IMR-90 (cell line): ENCODE results near the gene CALHM3. TPM values are rescaled to one million over a fixed set of nuclear protein-coding genes. Genes with fewer than 3 reads are reported as not detected.

Source experiments
- ATAC-seq: fragments of 200-7000 bp; cut with Tn5 transposase; 2 replicates; pipeline ENCODE4 v1.9.1; 2020; ENCODE audit warnings: low read depth, mild to moderate bottlenecking, moderate library complexity
- BruUV-seq: library from RNA; stranded (reverse); fragments of 400-500 nt; replicated peaks from 2 replicates; lab custom pipeline; 2021; lab: Mats Ljungman, UMichigan
- CTCF ChIA-PET: fragments of 300-600 bp; formaldehyde crosslinking; extraction: SDS; loops from one replicate; lab custom pipeline; 2021; ENCODE audit warnings: antibody characterized with exemption; lab: Yijun Ruan, JAX
- POLR2A ChIA-PET: fragments of 300-600 bp; sonication (Branson Sonifier 250); formaldehyde crosslinking; loops from one replicate; lab custom pipeline; 2022; ENCODE audit warnings: antibody characterized with exemption; ENCODE audit not compliant: unreplicated experiment; lab: Charles Lee
- DNase-seq: peaks from one replicate; pipeline ENCODE4 v3.0.0; 2013
- H2AFZ ChIP-seq: replicated peaks from 2 replicates; pipeline ENCODE3; 2013; ENCODE audit warnings: low read length, mild to moderate bottlenecking; ENCODE audit not compliant: poor library complexity
- H2AK5ac ChIP-seq: 2 replicates; pipeline ENCODE4 v1.6.1; 2013; ENCODE audit warnings: low read depth, low read length, inconsistent platforms
- H2AK9ac ChIP-seq: replicated peaks from 2 replicates; pipeline ENCODE3; 2013; ENCODE audit warnings: mild to moderate bottlenecking, low read depth, low read length, moderate library complexity; ENCODE audit not compliant: poor library complexity
- H2BK120ac ChIP-seq: 2 replicates; pipeline ENCODE4 v1.6.1; 2013; ENCODE audit warnings: low read depth, low read length, inconsistent platforms
- H2BK15ac ChIP-seq: 3 replicates; pipeline ENCODE4 v1.6.1; 2013; ENCODE audit warnings: low read depth, low read length, inconsistent platforms
- H2BK20ac ChIP-seq: 2 replicates; pipeline ENCODE4 v1.6.1; 2013; ENCODE audit warnings: low read depth, mild to moderate bottlenecking, inconsistent platforms, low read length, moderate library complexity
- H2BK5ac ChIP-seq: 2 replicates; pipeline ENCODE4 v1.6.1; 2013; ENCODE audit warnings: mild to moderate bottlenecking, low read depth, low read length, inconsistent platforms; ENCODE audit not compliant: poor library complexity, severe bottlenecking
- H3K14ac ChIP-seq: replicated peaks from 2 replicates; pipeline ENCODE4 v1.6.1; 2013; ENCODE audit warnings: low read depth, low read length, inconsistent platforms
- H3K18ac ChIP-seq: 2 replicates; pipeline ENCODE4 v1.6.1; 2013; ENCODE audit warnings: low read depth, low read length, control low read depth
- H3K23ac ChIP-seq: 2 replicates; pipeline ENCODE4 v1.6.1; 2013; ENCODE audit warnings: low read depth, low read length, inconsistent platforms
- H3K27ac ChIP-seq: 2 replicates; pipeline ENCODE4 v1.5.1; 2013; ENCODE audit warnings: mild to moderate bottlenecking, control low read depth, low read length; ENCODE audit not compliant: insufficient read depth
- H3K27me3 ChIP-seq: 2 replicates; pipeline ENCODE4 v1.6.1; 2013; ENCODE audit warnings: low read length; ENCODE audit not compliant: control insufficient read depth, insufficient read depth
- H3K36me3 ChIP-seq: 2 replicates; pipeline ENCODE4 v1.6.1; 2013; ENCODE audit warnings: low read length, mixed read lengths; ENCODE audit not compliant: control insufficient read depth, insufficient read depth
- H3K4ac ChIP-seq: 2 replicates; pipeline ENCODE4 v1.6.1; 2013; ENCODE audit warnings: low read depth, low read length, inconsistent platforms
- H3K4me1 ChIP-seq: 2 replicates; pipeline ENCODE4 v1.6.1; 2013; ENCODE audit warnings: low read length, mixed read lengths; ENCODE audit not compliant: control insufficient read depth, insufficient read depth
- H3K4me2 ChIP-seq: 2 replicates; pipeline ENCODE4 v1.6.1; 2013; ENCODE audit warnings: low read depth, mild to moderate bottlenecking, control low read depth, low read length, moderate library complexity
- H3K4me3 ChIP-seq: 2 replicates; pipeline ENCODE4 v1.5.1; 2013; ENCODE audit warnings: low read depth, mild to moderate bottlenecking, control low read depth, low read length, moderate library complexity; ENCODE audit not compliant: insufficient read depth
- H3K56ac ChIP-seq: 2 replicates; pipeline ENCODE4 v1.6.1; 2013; ENCODE audit warnings: low read length, inconsistent platforms; ENCODE audit not compliant: insufficient read depth; ENCODE audit errors: extremely low read depth
- H3K79me1 ChIP-seq, 2 experiments: 2 replicates each; pipeline ENCODE4 v1.6.1; 2013; ENCODE audit warnings: low read length in 2 of 2, inconsistent platforms in 1 of 2, low read depth in 1 of 2
- H3K9ac ChIP-seq: 2 replicates; pipeline ENCODE4 v1.6.1; 2013; ENCODE audit warnings: low read depth, low read length, control low read depth
- H3K9me1 ChIP-seq: 2 replicates; pipeline ENCODE4 v1.6.1; 2013; ENCODE audit warnings: low read length, inconsistent platforms; ENCODE audit not compliant: insufficient read depth
- H3K9me3 ChIP-seq: 2 replicates; pipeline ENCODE4 v1.6.1; 2013; ENCODE audit warnings: low read length; ENCODE audit not compliant: control insufficient read depth, insufficient read depth
- H4K20me1 ChIP-seq: 2 replicates; pipeline ENCODE4 v1.6.1; 2013; ENCODE audit warnings: low read length, inconsistent platforms; ENCODE audit not compliant: insufficient read depth
- H4K5ac ChIP-seq: 2 replicates; pipeline ENCODE4 v1.6.1; 2013; ENCODE audit warnings: mild to moderate bottlenecking, low read depth, low read length, control low read depth
- H4K8ac ChIP-seq, 2 experiments: 2 replicates each; pipeline ENCODE4 v1.6.1; 2013; ENCODE audit warnings: low read depth in 2 of 2, low read length in 2 of 2, control low read depth in 1 of 2, inconsistent platforms in 1 of 2
- H4K91ac ChIP-seq: 2 replicates; pipeline ENCODE4 v1.6.1; 2013; ENCODE audit warnings: low read depth, low read length, inconsistent platforms; ENCODE audit not compliant: insufficient read depth
- RFX5 ChIP-seq: IDR thresholded peaks from 2 replicates; pipeline ENCODE4 v1.8.0; 2012; ENCODE audit warnings: low read depth, mild to moderate bottlenecking, low read length, moderate library complexity
- WGBS, 2 experiments: methylation state at CpG; one replicate each; pipeline versions ENCODE4 v1.1.5 to v1.1.7; 2013; ENCODE audit warnings: missing lambda C conversion rate in 2 of 2; ENCODE audit not compliant: insufficient read length in 1 of 2; ENCODE audit errors: extremely low coverage in 2 of 2; 5-methylcytosine and 5-hydroxymethylcytosine counted together
- dilution Hi-C: fragments of 300-500 bp; cut with HindIII; formaldehyde crosslinking; loops from one replicate; pipeline ENCODE4 v1.14.3; 2018; ENCODE audit warnings: low sequenced_read_pairs; ENCODE audit not compliant: unreplicated experiment
- in situ Hi-C: fragments of 300-500 bp; cut with MboI; formaldehyde crosslinking; loops from 3 replicates; pipeline ENCODE4 v1.14.3; 2019; ENCODE audit warnings: low sequenced_read_pairs, inconsistent platforms, mixed read lengths
- intact Hi-C: fragments of 100-400 bp; cut with micrococcal nuclease; formaldehyde crosslinking; loops from 2 replicates; pipeline ENCODE4 v1.10.0; 2022
- polyA plus RNA-seq, 3 experiments: library from polyadenylated mRNA; depleted of rRNA; stranded (reverse); fragments of >200 nt; gene quantifications; 2 replicates each; pipeline ENCODE4 v1.2.3, GENCODE V29; 2012; ENCODE audit warnings: low replicate concordance in 1 of 3
- total RNA-seq: library from RNA; depleted of rRNA; stranded (reverse); fragments of >200 nt; gene quantifications from 2 replicates; pipeline ENCODE4 v1.2.3, GENCODE V29; 2012
- TF ChIP-seq, protein P1 (sequence below): fragments of 150-350 bp; IDR thresholded peaks from 2 replicates; pipeline ENCODE4 v1.6.1; 2017; ENCODE audit warnings: mild to moderate bottlenecking, antibody characterized with exemption, low read length, low read depth

Gene CALHM3
- total and polyA plus RNA-seq, 2 of the 4 experiments (the other 2 are of a cell fraction): not detected

DNA sequence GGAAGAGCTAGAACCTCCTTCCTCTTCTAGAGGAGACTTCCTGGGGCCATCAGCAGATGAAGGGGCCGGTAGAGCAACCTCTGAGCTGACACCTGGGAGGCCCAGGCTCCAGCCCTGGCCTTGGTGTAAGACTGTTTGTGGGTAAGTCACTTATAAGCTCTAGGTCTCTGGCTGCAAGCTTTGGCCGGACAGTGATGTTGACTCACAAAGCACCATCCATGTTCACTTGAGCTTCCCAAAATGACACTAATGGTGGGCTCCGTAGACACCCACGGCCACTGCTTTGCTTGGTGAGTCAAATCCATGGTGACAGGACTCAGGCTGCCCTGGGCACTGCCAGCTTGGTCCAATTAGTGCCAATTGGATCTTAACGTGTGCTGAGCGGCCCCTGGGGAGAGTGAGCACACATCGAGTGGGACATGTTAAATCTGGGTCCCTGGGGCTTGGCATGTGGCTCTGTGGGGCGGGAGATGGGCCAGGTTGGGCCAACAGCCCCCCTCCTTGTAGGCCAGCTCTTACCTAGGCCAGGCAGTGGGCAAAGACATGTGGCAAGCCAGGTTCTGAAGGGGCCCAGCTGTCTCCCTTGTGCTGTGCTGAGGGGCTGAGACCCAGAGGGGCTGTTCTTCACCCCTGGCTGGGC is 31.1 kb upstream of the CALHM3 start:
- H2BK120ac ChIP-seq: no peak overlapping the region
- H4K5ac ChIP-seq: no peak overlapping the region
- no peak overlapping the region for H3K14ac ChIP-seq
- WGBS, 2 experiments: 81% methylated on average over 5 of the region's 8 CpGs; no CpG with 5 or more reads in 1 of the 2 experiments
- H3K9ac ChIP-seq: no peak overlapping the region
- H3K4ac ChIP-seq: no peak overlapping the region
- H3K18ac ChIP-seq: no peak overlapping the region
- H4K8ac ChIP-seq: no peak overlapping the region
- dilution Hi-C loops: no loop called here
- H2BK20ac ChIP-seq: no peak overlapping the region
- DNase-seq (no peak), ATAC-seq (no peak)
- intact Hi-C loops: no loop called here
- no peak overlapping the region for H2BK15ac ChIP-seq
- H3K56ac ChIP-seq: no peak overlapping the region
- H3K9me1 ChIP-seq: no peaks in the 10 kb centered on the region; the same call in 1 of the 2 replicates
- no peak for TF ChIP-seq RFX5
- TF ChIP-seq, protein P1, sequence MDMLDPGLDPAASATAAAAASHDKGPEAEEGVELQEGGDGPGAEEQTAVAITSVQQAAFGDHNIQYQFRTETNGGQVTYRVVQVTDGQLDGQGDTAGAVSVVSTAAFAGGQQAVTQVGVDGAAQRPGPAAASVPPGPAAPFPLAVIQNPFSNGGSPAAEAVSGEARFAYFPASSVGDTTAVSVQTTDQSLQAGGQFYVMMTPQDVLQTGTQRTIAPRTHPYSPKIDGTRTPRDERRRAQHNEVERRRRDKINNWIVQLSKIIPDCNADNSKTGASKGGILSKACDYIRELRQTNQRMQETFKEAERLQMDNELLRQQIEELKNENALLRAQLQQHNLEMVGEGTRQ: no peak
- no peak overlapping the region for H3K4me2 ChIP-seq
- no peak overlapping the region for H2AK9ac ChIP-seq
- H4K20me1 ChIP-seq: peaks cover 15% of the 10 kb centered on the region; the same call in 1 of the 2 replicates
- no peak overlapping the region for H3K23ac ChIP-seq
- peaks cover 76% of the 10 kb centered on the region for H3K27me3 ChIP-seq
- H2BK5ac ChIP-seq: no peak overlapping the region
- POLR2A ChIA-PET: no interaction called here
- no peak overlapping the region for H3K4me3 ChIP-seq
- in situ Hi-C loops: no loop called here
- no peaks in the 10 kb centered on the region for H3K36me3 ChIP-seq
- H3K9me3 ChIP-seq: peaks cover 2% of the 10 kb centered on the region; the same call in 1 of the 2 replicates
- BruUV-seq: no TSS peak
- CTCF ChIA-PET: no interaction called here
- no peak overlapping the region for H4K91ac ChIP-seq
- no peak overlapping the region for H3K27ac ChIP-seq
- peaks cover 4% of the 10 kb centered on the region; the same call in 1 of the 2 replicates for H3K4me1 ChIP-seq
- H3K79me1 ChIP-seq: no peaks in the 10 kb centered on the region
- no peak overlapping the region for H2AFZ ChIP-seq
- no peak overlapping the region for H2AK5ac ChIP-seq
